AG08395 (cell line): Measurements from ENCODE around the gene CD163.
A peak's percentile ranks its signal among the peaks of the same experiment; 100 is the strongest.
"Not testable (repeated sequence)": the region's sequence is repeated elsewhere in the genome, so short reads cannot be mapped to it uniquely, and the experiment has no call there.

Source experiments
- DNase-seq: peaks from one replicate; pipeline ENCODE4 v3.0.0; 2012; ENCODE audit warnings: mixed read lengths, low spot score

The CD163 gene

GRCh38 chr12:7448099-7448498, 55.5 kb downstream of the CD163 start:
- DNase-seq = no peak

GRCh38 chr12:7444537-7444936, 59.0 kb downstream of the CD163 start:
- no peak for DNase-seq

DNA sequence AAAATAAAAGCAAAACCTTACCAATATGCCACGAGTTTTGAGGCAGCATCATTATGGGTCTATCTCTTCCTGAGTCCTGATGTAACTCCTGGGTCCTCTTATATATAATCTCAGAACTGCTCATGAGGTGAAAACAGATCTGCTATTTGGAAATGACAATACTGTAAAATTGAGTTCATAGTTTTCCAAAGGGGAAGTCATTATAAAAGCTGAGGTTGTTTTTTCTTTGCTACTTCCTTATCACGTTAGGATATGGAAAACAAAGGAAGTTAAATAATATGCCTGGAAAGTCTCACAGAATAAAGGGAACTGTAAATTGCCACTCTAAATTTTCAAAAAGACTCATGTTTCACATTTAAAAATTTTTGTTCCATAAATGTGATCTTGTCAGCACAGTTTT, 59.5 kb downstream of the CD163 start, which contains the start of gene CD163L1:
TSS of gene CD163L1 (minus strand) at position 78 of the 400 bp plus-strand sequence. CDS start at position 52, 26 bp downstream.
- DNase-seq = no peak

DNA sequence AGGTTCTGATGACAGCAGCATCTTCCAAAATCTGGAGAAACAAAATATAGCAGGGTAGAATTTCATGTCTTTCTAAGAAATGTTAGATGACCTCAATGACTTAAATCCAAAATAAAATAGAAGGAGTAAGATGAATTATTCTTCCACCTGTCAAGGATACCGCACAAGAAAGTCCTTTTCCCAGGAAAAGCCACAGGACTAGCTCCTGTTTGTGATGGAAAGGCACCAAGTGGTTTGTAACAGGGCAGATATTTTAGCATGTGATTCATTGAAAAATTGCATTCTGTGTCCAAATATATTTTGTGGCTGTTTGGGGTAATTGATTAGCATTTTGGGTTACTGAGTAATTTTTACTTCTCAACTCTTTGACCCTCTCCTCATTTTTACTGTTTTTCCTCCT, 62.4 kb downstream of the CD163 start:
- DNase-seq = no peak

DNA sequence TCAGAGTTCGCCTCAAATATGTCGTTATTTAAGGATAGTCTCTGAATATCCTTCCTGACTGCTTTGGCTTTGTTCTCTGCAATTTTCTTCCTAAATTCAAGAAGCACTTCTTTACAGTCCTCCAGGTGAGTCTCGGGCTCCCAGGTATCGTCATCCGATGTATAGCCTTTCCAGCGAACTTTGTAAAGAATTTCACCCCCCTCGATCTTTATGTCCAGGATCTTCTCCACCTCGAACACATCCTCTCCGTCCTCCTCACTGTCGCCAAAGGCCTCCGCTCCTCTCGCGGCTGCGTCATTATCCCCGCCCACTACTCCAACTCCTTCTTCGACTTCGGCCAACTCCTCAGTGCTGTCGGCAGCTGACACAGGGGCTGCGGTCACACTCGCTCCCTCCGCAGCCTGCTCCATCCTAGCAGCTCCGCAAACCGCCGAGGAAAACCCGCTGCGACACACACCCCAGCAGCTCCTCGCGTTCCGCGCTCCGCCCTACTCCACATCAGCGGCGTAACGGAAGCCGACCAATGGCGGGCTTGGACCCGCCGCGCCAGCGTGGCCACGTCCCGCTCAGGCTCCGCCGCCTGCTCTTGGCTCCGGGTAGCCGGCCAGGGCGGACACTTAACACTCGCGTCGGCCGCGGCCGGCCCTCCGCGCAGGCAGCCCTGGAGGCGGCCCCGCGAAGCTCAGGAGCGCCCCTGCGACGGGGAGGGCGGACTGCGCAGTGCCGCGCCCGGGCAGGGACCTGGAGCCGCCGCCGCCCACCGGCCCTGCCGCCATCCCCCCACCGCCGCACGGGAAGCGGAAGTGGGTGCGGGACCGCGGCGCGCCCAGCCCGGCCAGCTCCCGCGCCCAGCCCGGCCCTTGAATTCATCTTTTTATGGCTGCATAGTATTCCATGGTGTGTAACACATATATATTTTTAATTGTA, 63.7 kb downstream of the CD163 start:
- DNase-seq = peak; percentile 19

GRCh38 chr12:7438291-7438995, 65.1 kb downstream of the CD163 start:
- not testable (repeated sequence) for DNase-seq

DNA sequence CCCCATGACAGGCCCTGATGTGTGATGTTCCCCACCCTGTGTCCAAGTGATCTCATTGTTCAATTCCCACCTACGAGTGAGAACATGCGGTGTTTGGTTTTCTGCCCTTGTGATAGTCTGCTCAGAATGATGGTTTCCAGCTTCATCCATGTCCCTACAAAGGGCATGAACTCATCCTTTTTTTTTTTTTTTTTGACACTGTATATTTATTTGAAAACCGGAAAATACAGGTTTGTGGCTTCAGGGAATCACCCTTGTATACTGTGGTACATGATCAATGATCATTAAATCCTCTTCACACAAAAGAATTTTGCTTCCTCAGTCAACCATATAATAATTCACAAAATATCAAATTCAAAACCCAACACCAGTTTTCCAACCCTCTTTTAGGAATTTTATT, 66.1 kb downstream of the CD163 start:
- not testable (repeated sequence) for DNase-seq

DNA sequence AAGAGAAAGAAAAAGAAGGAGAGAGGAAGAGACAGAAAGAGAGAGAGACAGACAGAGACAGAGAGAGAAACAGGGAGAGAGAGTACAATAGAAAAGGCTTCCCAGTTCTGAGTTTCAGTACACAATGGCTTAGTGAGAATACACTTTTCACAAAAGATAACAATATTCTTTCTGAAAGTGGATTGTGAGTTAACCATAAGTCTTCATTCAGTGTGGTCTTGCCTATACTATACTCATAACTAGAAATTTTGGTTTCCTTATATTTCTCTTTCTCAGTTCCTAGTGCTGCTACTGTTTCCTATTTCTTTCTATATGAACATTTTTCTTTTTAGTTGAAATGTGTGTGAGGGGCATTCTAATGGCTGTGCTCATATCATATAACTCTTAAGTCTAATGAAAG, 68.9 kb downstream of the CD163 start:
- no peak for DNase-seq

DNA sequence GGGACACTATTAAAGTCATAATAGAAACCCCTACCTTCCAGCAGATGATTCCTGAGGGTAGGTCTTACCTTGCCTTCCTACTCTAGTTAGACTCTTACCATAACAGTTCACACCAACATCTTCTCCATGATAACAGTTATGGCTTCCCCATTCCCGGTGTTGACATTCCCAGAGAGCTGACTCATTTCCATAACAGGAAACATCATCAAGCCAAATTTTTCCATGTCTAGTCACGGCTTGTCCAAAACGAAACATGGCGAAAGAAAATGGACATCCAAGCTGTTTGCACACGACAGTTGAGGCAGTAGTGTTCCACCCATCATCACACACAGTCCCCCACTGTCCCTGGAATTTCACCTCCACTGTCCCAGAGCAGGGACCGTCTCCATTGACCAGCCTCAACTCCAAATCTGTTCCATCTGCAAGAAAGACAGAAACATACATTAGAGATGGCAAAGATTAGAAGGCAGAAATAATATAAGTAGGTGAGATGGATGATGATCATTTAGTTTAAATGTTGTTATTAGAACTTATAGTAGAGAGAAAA, 70.2 kb downstream of the CD163 start:
- peak; percentile 60 for DNase-seq

DNA sequence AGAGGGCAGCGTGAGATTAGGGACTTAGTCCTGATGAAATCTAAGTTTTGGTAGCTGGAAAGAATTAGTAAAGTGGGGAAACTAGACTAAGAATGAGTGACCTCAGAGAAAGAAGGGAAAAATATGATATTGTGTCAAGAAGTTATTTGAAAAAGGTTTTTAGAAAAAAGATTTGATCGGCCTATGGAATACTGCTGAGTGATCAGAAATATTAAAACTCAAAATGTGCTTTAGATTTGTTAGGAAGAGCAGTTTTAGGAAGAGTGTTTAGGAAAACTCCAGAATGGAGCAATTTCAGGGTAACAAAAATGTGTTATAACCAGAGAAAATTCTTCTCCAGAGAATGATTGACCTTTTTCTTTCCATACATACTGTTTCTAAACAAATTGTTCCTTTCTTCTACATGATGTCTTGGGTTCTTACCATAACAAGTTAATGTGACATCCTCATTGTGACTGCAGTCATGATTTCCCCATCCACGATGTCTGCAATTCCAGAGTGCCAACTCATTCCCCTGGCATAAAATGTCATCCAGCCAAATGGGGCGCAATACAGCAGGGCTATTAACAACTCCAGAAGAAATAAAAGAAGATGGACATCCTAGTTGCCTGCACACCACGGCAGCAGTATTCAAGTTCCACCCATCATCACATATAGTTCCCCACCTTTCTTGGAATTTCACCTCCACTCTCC, 71.4 kb downstream of the CD163 start:
- peak; percentile 9 for DNase-seq
